ENCODE data around the gene OR6S1. TPM values are rescaled to one million over a fixed set of nuclear protein-coding genes. Genes with fewer than 3 reads are reported as not detected.
"Not testable (repeated sequence)": the region's sequence is repeated elsewhere in the genome, so short reads cannot be mapped to it uniquely, and the experiment has no call there.

The OR6S1 gene
- total RNA-seq, 2 experiments from 2014 or later: not detected

DNA sequence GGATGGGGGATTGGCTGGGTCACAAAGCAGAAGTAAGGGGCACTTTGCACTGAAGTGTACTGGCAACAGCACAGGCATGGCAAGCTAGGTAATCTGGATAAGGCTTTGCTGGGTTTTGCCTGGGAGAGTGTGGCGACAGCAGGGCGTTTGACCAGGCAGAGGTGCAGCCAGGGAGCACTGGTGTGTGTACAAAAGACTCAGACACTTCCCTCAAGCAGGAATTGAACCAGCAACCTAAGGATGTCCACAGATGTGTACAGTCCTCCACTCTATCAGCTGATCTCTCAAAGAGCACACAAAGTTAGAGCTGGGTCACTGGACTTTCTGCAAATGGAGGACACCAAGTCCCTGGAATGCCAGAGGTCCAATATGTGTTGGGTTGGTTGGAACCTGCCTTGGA, 27.5 kb upstream of the OR6S1 start:
- no peak overlapping the region for H3K4me3 Mint-ChIP-seq
- H3K9me3 Mint-ChIP-seq: no peaks in the 10 kb centered on the region
- TF ChIP-seq, protein P1, sequence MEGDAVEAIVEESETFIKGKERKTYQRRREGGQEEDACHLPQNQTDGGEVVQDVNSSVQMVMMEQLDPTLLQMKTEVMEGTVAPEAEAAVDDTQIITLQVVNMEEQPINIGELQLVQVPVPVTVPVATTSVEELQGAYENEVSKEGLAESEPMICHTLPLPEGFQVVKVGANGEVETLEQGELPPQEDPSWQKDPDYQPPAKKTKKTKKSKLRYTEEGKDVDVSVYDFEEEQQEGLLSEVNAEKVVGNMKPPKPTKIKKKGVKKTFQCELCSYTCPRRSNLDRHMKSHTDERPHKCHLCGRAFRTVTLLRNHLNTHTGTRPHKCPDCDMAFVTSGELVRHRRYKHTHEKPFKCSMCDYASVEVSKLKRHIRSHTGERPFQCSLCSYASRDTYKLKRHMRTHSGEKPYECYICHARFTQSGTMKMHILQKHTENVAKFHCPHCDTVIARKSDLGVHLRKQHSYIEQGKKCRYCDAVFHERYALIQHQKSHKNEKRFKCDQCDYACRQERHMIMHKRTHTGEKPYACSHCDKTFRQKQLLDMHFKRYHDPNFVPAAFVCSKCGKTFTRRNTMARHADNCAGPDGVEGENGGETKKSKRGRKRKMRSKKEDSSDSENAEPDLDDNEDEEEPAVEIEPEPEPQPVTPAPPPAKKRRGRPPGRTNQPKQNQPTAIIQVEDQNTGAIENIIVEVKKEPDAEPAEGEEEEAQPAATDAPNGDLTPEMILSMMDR (IDR thresholded peaks at IDR 0.05): no peak
- CTCF ChIA-PET: interaction anchor here (1.0 to 2.5 kb wide), 6 partner anchors 12 to 205 kb away, joined by 3 to 10 read pairs (median 4); no protein-coding TSS in a partner anchor
- H3K27me3 Mint-ChIP-seq: peaks cover 2% of the 10 kb centered on the region
- peaks cover 14% of the 10 kb centered on the region for H3K4me1 Mint-ChIP-seq (ENCODE audit: low read depth)
- no peaks in the 10 kb centered on the region for H3K36me3 Mint-ChIP-seq (ENCODE audit: low read depth)
- no peak overlapping the region for H3K27ac Mint-ChIP-seq
- intact Hi-C loops (cut with micrococcal nuclease): no loop called here
- ATAC-seq (no peak), DNase-seq (no peak)
- POLR2A ChIA-PET: interaction anchor here (1.4 to 2.5 kb wide), 3 partner anchors 8 to 15 kb away, joined by 5 to 8 read pairs (median 6); partner anchors contain the start of gene RNASE4

GRCh38 chr14:20667957-20668356, 26.5 kb upstream of the OR6S1 start:
- Mint-ChIP-seq H3K4me3 (peak overlapping the region; percentile 20), H3K36me3 (ENCODE audit: low read depth) (no peaks in the 10 kb centered on the region), H3K9me3 (no peaks in the 10 kb centered on the region), H3K4me1 (ENCODE audit: low read depth) (peaks cover 20% of the 10 kb centered on the region), H3K27ac (peak overlapping the region; percentile 89), H3K27me3 (peaks cover 5% of the 10 kb centered on the region)
- TF ChIP-seq, protein P1 (IDR thresholded peaks at IDR 0.05): no peak
- CTCF ChIA-PET: interaction anchor here (0.8 to 2.5 kb wide), 7 partner anchors 9 to 206 kb away, joined by 3 to 10 read pairs (median 4); no protein-coding TSS in a partner anchor
- intact Hi-C loops (cut with micrococcal nuclease): no loop called here
- POLR2A ChIA-PET: interaction anchor here (0.6 to 2.5 kb wide), 4 partner anchors 9 to 16 kb away, joined by 3 to 8 read pairs (median 6); partner anchors contain the start of gene RNASE4
- DNase-seq: peak; percentile 41
- ATAC-seq: peak; percentile 74

DNA sequence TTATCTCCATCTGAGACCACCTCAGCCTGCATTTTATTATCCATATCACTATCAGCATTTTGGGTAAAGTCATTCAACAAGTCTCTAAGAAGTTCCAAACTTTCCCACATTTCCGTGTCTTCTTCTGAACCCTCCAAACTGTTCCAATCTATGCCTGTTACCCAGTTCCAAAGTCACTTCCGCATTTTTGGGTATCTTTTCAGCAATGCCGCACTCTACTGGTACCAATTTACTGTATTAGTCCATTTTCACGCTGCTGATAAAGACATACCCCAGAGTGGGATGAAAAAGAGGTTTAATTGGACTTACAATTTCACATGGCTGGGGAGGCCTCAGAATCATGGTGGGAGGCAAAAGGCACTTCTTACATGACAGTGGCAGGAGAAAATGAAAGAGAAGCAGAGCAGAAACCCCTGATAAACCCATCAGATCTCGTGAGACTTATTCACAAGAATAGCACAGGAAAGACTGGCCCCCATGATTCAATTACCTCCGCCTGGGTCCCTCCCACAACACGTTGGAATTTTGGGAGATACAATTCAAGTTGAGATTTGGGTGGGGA, 25.0 kb upstream of the OR6S1 start:
- ATAC-seq; CTCF ChIA-PET; H3K4me3 Mint-ChIP-seq; DNase-seq; H3K36me3 Mint-ChIP-seq (ENCODE audit: low read depth); H3K27me3 Mint-ChIP-seq; intact Hi-C loops (cut with micrococcal nuclease); H3K9me3 Mint-ChIP-seq; H3K27ac Mint-ChIP-seq: not testable (repeated sequence)
- H3K4me1 Mint-ChIP-seq (ENCODE audit: low read depth): peaks cover 25% of the 10 kb centered on the region
- POLR2A ChIA-PET: interaction anchor here (2.5 kb wide), 1 partner anchor 10 kb away, joined by 6 read pairs; no protein-coding TSS in a partner anchor

DNA sequence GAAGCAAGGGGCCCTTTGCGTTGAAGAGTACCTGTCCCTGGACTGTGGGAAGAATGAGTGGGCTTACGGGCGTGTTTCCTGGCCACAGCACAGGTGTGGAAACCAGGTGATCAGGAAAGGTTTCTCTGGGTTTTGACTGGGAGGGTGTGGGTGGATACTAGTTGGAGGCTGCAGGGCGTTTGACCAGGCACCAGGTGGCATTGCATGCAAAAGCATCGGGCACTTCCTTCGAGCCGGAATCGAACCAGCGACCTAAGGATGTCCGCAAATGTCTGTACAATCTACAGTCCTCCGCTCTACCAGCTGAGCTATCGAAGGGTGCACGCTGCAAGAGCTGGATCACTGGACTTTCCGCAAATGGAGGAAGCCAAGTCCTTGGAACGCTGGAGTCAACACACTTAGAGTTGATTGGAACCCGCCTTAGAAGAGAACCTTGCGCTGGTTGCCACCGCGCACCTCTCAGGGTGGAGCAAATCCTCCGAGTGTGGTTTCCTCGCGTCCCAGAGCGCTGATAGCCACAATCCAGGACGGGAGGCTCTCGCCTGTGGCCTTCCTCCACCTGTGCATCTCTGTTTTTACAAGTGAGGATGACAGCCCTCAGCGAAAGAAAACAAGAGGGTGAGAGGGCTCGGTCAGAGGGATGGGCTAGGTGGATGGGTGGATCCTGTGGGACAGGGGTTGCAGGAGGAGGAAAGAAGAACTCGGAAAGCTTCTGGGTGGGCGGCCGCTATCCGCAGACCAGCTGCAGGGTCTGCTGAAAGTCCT, 21.7 kb upstream of the OR6S1 start:
- CTCF ChIA-PET: interaction anchor here (0.7 to 9.2 kb wide), 12 partner anchors 12 to 258 kb away, joined by 3 to 69 read pairs (median 3); partner anchors contain the start of genes ANG and RNASE4
- H3K27me3 Mint-ChIP-seq: peaks cover 10% of the 10 kb centered on the region
- TF ChIP-seq, protein P1 (IDR thresholded peaks at IDR 0.05): peak; percentile 78

DNA sequence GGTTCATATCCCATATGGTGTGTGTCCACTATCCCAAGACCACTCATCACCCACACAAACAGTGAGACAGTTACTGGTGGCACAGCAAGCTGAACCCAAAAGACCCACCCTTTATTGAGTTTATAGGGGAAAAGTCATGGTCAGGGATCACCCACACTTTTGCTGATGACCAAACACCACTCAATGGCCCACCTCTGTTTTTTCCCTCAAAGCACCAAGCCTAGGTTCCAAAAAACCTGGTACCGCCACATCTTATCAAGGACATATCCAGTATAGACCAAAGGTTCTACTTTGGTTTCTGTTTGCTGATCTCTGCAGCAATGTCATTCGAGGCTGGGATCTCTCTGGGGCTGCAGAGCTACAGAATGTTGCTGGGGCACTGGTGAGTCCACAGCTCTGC, 19.7 kb upstream of the OR6S1 start:
- no peak overlapping the region for H3K4me3 Mint-ChIP-seq
- CTCF ChIA-PET: interaction anchor here (6.6 to 9.2 kb wide), 2 partner anchors 20 to 31 kb away, joined by 53 to 69 read pairs; partner anchors contain the start of gene RNASE4
- H3K27ac Mint-ChIP-seq: no peak overlapping the region
- intact Hi-C loops (cut with micrococcal nuclease): no loop called here
- no peaks in the 10 kb centered on the region for H3K9me3 Mint-ChIP-seq
- no peak for DNase-seq
- ATAC-seq: no peak
- no peaks in the 10 kb centered on the region for H3K36me3 Mint-ChIP-seq (ENCODE audit: low read depth)
- TF ChIP-seq, protein P1 (IDR thresholded peaks at IDR 0.05): no peak
- peaks cover 13% of the 10 kb centered on the region for H3K4me1 Mint-ChIP-seq (ENCODE audit: low read depth)
- POLR2A ChIA-PET: no interaction called here
- H3K27me3 Mint-ChIP-seq: peaks cover 21% of the 10 kb centered on the region

More for the DNA sequence above, 21.7 kb upstream of the OR6S1 start:
- peak overlapping the region; percentile 75 for H3K4me3 Mint-ChIP-seq
- POLR2A ChIA-PET: interaction anchor here (0.8 to 1.3 kb wide), 3 partner anchors 18 to 37 kb away, joined by 3 to 5 read pairs (median 3); no protein-coding TSS in a partner anchor
- ATAC-seq (peak; percentile 93), DNase-seq (peak; percentile 93)
- intact Hi-C loops (cut with micrococcal nuclease): loop anchor here (1.0 kb wide), 1 partner anchor 28 kb away; no protein-coding TSS in a partner anchor
- peaks cover 20% of the 10 kb centered on the region for H3K4me1 Mint-ChIP-seq (ENCODE audit: low read depth)
- H3K9me3 Mint-ChIP-seq: no peaks in the 10 kb centered on the region
- H3K27ac Mint-ChIP-seq: no peak overlapping the region
- no peaks in the 10 kb centered on the region for H3K36me3 Mint-ChIP-seq (ENCODE audit: low read depth)
